GM12864 (cell line): Measurements from ENCODE around the gene BUD31.

Source experiments
- DNase-seq: peaks from one replicate; pipeline ENCODE4 v3.0.0-alpha.2; 2011; ENCODE audit warnings: low read depth
- H3K4me3 ChIP-seq: 2 replicates; pipeline ENCODE4 v1.5.1; 2011; ENCODE audit warnings: mild to moderate bottlenecking, low read depth, low read length, control low read depth
- CTCF ChIP-seq: IDR thresholded peaks from 2 replicates; pipeline ENCODE4 v1.5.1; 2011; ENCODE audit warnings: low read depth, mild to moderate bottlenecking, moderate library complexity, low read length, control low read depth, inconsistent platforms; ENCODE audit errors: missing control alignments

Gene BUD31

DNA sequence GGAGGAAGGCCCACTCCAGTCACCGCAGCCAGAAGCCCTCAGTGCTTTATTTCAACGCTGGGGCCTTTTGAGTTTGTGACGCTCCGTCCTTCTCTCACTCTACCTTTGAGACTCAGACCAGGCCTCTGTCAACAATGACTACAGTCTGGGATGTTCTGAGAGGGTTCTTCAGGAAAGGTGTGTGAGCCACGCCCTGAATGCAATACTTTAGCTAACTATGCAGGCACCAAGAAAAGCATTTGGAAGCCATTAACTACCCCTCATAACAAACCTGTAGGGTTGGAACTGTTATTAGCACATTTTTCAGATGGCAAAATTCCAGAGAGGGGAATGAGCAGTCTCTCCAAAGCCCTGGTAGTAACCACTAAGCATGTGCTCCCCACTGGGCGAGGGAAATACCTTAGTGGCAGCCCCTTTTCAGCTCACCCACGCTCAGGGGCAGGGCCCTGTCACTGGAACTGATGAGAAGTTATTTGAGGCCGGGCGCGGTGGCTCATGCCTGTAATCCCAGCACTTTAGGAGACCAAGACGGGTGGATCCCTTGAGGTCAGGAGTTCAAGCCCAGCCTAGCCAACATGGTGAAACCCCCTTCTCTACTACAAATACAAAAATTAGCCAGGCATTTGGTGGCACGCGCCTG, 39.9 kb upstream of the BUD31 start:
- no peak for DNase-seq
- no peak overlapping the region for H3K4me3 ChIP-seq
- no peak for TF ChIP-seq CTCF

- DNase-seq = no peak
- H3K4me3 ChIP-seq = no peak overlapping the region
- no peak for TF ChIP-seq CTCF
Observed at GRCh38 chr7:99369767-99370391, 38.9 kb upstream of the BUD31 start.

DNA sequence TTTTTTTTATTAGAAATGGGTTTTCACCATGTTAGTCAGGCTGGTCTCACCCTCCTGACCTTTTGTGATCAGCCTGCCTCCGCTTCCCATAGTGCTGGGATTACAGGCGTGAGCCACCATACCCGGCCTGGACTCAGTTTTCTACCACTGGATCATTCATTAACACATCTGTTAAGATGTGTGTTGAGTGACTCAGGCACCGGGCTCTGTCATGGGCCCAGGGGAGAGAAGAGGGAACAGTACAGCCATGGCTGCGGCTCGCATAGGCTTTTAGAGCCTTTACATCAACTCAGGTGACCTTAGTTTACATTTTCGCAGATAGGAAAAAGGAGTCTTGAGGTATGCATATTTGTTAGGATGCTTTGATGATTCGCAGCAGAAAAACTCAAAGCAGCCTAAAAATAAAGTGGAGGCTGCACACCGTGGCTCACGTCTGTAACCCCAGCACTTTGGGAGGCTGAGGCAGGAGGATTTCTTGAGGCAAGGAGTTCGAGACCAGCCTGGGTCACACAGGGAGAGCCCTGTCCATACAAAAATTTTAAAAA, 37.3 kb upstream of the BUD31 start:
- no peak for DNase-seq
- no peak for TF ChIP-seq CTCF
- no peak overlapping the region for H3K4me3 ChIP-seq

DNA sequence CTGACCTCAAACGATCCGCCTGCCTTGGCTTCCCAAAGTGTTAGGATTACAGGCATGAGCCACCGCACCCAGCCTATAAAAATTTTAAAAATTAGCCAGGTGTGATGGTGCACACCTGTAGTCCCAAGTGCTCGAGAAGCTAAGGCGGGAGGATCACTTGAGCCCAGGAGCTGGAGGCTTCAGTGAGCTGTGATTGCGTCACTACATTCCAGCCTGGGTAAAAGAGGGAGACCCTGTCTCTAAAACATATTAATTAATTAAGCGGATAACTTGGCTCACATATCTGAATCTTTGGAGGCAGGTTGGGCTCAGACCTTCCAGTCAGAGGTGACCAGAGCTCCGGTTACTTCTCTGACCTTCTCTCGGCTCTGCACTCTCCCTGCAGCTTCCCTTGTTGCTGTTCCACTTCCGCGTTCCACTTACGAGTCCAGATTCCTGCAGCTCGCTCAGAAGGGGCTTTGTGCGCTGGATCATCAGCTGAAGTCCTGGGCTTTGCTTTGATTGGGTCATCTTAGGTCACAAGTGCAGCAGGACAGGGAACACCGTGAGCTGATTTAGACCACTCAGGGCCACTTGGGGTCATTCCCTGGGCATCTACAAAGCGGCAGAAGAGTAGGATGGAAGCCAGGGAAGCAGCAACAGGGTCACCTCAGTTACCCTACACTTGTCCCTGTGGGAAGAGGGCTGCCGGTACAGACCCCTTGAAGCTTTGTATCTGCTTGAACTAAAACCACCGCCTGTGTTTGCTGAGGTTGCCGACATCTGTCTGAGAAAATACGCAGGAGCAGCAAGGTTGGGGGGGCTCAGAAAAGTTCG, 36.3 kb upstream of the BUD31 start:
- H3K4me3 ChIP-seq = no peak overlapping the region
- no peak for DNase-seq
- TF ChIP-seq CTCF = no peak

DNA sequence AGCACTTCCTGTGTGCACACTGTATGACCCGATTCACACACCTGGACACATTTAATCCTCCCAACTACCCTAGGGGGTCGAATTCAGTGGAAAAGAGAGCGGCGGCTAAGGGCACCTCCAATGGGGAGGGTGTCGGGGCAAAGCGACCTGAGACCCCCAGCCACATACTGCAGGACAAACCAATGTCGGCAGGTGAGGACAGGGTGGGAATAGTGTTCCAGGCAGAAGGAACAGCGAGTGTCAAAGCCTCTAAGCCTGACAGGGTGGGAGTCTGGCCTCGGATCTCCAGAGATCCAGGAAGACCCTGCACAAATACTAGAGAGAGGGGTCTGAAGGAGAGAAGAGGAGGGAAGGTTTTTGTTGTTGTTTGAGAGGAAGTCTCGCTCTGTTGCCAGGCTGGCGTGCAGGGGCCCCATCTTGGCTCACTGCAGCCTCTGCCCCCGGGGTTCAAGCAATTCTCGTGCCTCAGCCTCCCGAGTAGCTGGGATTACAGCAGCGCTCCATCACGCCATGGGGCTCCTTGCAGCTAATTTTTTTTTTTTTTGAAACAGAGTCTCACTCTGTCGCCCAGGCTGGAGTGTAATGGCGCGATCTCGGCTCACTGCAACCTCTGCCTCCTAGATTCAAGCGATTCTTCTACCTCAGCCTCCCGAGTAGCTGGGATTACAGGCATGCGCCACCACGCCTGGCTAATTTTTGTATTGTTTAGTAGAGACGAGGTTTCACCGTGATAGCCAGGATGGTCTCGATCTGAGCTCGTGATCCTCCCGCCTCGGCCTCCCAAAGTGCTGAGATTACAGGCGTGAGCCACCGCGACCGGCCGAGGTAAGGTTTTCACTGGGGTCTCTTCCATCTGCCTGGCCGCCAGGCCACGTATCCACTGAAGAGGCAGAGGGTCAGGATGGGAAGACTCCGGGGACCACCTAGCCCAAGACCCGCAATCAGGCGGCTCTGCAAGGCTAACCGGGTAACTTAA, 35.4 kb upstream of the BUD31 start:
- no peak for TF ChIP-seq CTCF
- no peak for DNase-seq
- H3K4me3 ChIP-seq = peak overlapping the region; percentile 95

- DNase-seq = peak; percentile 53
- peak within 1 kb of the TSS; percentile 95 for H3K4me3 ChIP-seq
- no peak for TF ChIP-seq CTCF
Observed at GRCh38 chr7:99374111-99375064, 34.4 kb upstream of the BUD31 start, which contains the start of gene ARPC1B. TSS of gene ARPC1B (plus strand) at chr7:99374730. CDS start at chr7:99385715, 10,985 bp downstream.
